ENCODE results near the gene MRPL14. TPM values are rescaled to one million over a fixed set of nuclear protein-coding genes. Genes with fewer than 3 reads are reported as not detected.
A peak's percentile ranks its signal among the peaks of the same experiment; 100 is the strongest.

Gene MRPL14
- total and polyA plus RNA-seq, 9 of the 15 experiments (the other 6 are each of a cell fraction or from before 2014, with no cell fraction given): 126 to 424 (median 165) TPM

DNA sequence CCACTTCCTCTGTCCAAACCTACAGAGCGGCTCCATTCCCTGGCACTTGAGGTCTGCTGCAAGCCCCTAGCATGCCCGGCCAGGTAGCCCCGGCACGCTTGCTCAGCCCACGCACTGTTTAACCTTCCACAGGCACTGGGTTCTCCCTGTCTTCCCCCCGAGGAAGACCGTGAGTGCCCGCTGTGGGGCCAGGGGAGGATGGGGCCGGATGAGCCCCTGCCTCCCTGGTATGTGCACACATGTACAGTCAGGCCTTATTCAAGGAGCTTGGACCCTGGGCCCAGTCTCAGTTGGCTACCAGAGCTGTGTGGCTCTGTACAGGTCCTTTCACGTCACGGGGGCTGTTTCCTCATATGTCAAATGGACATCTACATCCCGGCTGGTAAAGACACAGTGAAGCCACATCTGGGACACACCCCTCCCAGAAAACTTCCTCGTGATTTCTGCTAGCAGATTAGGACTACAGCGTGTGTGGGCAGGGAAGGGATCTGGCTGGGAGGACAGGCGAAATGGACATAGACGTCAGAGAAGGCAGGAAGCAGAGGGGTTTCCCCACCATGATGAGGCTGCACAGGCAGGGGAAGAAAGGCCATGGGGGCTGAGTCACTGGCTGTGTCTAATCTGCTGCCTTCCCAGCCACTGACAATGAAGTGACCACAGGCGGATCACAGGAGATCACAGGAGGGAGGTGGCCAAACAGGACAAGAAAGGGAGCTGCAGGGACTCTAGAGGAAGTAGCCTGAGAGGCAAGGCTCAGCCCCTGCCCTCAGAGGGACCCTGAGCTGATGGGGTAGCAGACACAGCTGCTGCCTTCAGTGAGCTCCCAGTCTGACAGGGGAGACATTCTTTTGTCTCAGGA, 62.9 kb downstream of the MRPL14 start (continued):
- TF ChIP-seq ZNF507 (tag; conservative IDR thresholded peaks at IDR 0.05) (no peak), CBFB (CRISPR knock-in tag; IDR thresholded peaks at IDR 0.05) (0 out of 2 replicates have a peak, but pooled peaks have one; percentile 82), SOX6 (IDR thresholded peaks at IDR 0.05) (peak; percentile 93), RBM22 (IDR thresholded peaks at IDR 0.05; ENCODE audit: low read depth, low read length, poor library complexity, severe bottlenecking) (no peak), ZNF212 (CRISPR knock-in tag; IDR thresholded peaks at IDR 0.05) (no peak), ZNF561 (CRISPR knock-in tag; conservative IDR thresholded peaks at IDR 0.05) (no peak), TEAD1 (CRISPR knock-in tag; IDR thresholded peaks at IDR 0.05) (peak; percentile 26 to 40; a peak in 1 of 4 replicates), MCM7 (IDR thresholded peaks at IDR 0.05) (no peak), EHMT2 (IDR thresholded peaks at IDR 0.05) (peak; percentile 61), ARID2 (IDR thresholded peaks at IDR 0.05) (no peak), HDAC2 (IDR thresholded peaks at IDR 0.05) (peak; percentile 97), ZFP30 (CRISPR knock-in tag; IDR thresholded peaks at IDR 0.05; ENCODE audit: borderline replicate concordance) (no peak), RB1 (IDR thresholded peaks at IDR 0.05; ENCODE audit: low read depth) (peak; percentile 9; the same call in 1 of the 2 replicates), RNF2 (IDR thresholded peaks at IDR 0.05) (peak; percentile 72; the same call in 1 of the 2 replicates), HDAC8 (tag; IDR thresholded peaks at IDR 0.05) (0 out of 2 replicates have a peak, but pooled peaks have one; percentile 53), HDAC3 (IDR thresholded peaks at IDR 0.05; ENCODE audit: borderline replicate concordance, partially characterized antibody) (no peak)
- TF ChIP-seq, protein P1, sequence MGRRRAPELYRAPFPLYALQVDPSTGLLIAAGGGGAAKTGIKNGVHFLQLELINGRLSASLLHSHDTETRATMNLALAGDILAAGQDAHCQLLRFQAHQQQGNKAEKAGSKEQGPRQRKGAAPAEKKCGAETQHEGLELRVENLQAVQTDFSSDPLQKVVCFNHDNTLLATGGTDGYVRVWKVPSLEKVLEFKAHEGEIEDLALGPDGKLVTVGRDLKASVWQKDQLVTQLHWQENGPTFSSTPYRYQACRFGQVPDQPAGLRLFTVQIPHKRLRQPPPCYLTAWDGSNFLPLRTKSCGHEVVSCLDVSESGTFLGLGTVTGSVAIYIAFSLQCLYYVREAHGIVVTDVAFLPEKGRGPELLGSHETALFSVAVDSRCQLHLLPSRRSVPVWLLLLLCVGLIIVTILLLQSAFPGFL (CRISPR knock-in tag; IDR thresholded peaks at IDR 0.05): no peak
- TF ChIP-seq, protein P2, sequence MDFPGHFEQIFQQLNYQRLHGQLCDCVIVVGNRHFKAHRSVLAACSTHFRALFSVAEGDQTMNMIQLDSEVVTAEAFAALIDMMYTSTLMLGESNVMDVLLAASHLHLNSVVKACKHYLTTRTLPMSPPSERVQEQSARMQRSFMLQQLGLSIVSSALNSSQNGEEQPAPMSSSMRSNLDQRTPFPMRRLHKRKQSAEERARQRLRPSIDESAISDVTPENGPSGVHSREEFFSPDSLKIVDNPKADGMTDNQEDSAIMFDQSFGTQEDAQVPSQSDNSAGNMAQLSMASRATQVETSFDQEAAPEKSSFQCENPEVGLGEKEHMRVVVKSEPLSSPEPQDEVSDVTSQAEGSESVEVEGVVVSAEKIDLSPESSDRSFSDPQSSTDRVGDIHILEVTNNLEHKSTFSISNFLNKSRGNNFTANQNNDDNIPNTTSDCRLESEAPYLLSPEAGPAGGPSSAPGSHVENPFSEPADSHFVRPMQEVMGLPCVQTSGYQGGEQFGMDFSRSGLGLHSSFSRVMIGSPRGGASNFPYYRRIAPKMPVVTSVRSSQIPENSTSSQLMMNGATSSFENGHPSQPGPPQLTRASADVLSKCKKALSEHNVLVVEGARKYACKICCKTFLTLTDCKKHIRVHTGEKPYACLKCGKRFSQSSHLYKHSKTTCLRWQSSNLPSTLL (IDR thresholded peaks at IDR 0.05): peak; percentile 96
- TF ChIP-seq, protein P3, sequence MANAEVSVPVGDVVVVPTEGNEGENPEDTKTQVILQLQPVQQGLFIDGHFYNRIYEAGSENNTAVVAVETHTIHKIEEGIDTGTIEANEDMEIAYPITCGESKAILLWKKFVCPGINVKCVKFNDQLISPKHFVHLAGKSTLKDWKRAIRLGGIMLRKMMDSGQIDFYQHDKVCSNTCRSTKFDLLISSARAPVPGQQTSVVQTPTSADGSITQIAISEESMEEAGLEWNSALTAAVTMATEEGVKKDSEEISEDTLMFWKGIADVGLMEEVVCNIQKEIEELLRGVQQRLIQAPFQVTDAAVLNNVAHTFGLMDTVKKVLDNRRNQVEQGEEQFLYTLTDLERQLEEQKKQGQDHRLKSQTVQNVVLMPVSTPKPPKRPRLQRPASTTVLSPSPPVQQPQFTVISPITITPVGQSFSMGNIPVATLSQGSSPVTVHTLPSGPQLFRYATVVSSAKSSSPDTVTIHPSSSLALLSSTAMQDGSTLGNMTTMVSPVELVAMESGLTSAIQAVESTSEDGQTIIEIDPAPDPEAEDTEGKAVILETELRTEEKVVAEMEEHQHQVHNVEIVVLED (CRISPR knock-in tag; IDR thresholded peaks at IDR 0.05): 0 out of 2 replicates have a peak, but pooled peaks have one; percentile 43
- TF ChIP-seq, protein P4, sequence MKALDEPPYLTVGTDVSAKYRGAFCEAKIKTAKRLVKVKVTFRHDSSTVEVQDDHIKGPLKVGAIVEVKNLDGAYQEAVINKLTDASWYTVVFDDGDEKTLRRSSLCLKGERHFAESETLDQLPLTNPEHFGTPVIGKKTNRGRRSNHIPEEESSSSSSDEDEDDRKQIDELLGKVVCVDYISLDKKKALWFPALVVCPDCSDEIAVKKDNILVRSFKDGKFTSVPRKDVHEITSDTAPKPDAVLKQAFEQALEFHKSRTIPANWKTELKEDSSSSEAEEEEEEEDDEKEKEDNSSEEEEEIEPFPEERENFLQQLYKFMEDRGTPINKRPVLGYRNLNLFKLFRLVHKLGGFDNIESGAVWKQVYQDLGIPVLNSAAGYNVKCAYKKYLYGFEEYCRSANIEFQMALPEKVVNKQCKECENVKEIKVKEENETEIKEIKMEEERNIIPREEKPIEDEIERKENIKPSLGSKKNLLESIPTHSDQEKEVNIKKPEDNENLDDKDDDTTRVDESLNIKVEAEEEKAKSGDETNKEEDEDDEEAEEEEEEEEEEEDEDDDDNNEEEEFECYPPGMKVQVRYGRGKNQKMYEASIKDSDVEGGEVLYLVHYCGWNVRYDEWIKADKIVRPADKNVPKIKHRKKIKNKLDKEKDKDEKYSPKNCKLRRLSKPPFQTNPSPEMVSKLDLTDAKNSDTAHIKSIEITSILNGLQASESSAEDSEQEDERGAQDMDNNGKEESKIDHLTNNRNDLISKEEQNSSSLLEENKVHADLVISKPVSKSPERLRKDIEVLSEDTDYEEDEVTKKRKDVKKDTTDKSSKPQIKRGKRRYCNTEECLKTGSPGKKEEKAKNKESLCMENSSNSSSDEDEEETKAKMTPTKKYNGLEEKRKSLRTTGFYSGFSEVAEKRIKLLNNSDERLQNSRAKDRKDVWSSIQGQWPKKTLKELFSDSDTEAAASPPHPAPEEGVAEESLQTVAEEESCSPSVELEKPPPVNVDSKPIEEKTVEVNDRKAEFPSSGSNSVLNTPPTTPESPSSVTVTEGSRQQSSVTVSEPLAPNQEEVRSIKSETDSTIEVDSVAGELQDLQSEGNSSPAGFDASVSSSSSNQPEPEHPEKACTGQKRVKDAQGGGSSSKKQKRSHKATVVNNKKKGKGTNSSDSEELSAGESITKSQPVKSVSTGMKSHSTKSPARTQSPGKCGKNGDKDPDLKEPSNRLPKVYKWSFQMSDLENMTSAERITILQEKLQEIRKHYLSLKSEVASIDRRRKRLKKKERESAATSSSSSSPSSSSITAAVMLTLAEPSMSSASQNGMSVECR (CRISPR knock-in tag; IDR thresholded peaks at IDR 0.05): no peak

Data from K562 (cell line).